NT2/D1 (cell line): ENCODE measurements around the gene MRPS22.

Experiments used
- YY1 ChIP-seq: IDR thresholded peaks from 2 replicates; pipeline ENCODE4 v1.6.1; 2011; ENCODE audit not compliant: insufficient read length, insufficient read depth
- ZNF274 ChIP-seq: IDR thresholded peaks from 2 replicates; pipeline ENCODE4 v1.6.1; 2011; ENCODE audit warnings: mild to moderate bottlenecking, low read depth, low read length

DNA sequence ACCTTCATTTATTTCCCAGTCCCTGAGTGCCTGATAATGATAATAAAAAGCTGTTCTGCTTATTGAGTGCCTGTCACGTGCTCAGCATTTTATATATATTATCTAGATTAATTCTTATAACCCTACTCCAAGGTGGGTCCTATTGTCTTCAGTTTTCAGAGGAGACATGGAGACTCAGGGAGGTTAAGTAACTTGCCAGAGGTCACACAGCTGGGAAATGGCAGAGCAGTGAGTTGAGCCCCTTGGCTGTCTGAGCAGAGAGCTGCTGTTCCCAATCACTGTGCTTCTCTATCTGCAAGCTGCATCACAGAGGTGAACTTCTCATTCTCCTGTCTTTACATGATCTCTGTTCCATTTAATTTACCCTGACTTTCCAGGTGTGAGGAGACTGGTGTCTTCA is 32.3 kb upstream of the MRPS22 start:
- TF ChIP-seq YY1 (no peak), ZNF274 (no peak)
